Measurements from ENCODE around the gene KIF5C.

- TF ChIP-seq EZH2phosphoT487 (IDR thresholded peaks at IDR 0.05; ENCODE audit: insufficient read depth, low read depth) (no peak), EZH2 (IDR thresholded peaks at IDR 0.05; ENCODE audit: insufficient read depth, poor library complexity, severe bottlenecking) (no peak)
Measured at GRCh38 chr2:149027590-149028250, 152.7 kb downstream of the KIF5C start.

All from GM23248 (cell line).